NCI-H128 (cell line): ENCODE results near the gene FOXK1.
A peak's percentile ranks its signal among the peaks of the same experiment; 100 is the strongest.

ENCODE experiments used
- DNase-seq: peaks from one replicate; lab custom pipeline; 2025; ENCODE audit not compliant: unreplicated experiment; lab: John Stamatoyannopoulos, UW

The FOXK1 gene

GRCh38 chr7:4742852-4743251 lies 60.8 kb downstream of the FOXK1 start:
- no peak for DNase-seq

DNA sequence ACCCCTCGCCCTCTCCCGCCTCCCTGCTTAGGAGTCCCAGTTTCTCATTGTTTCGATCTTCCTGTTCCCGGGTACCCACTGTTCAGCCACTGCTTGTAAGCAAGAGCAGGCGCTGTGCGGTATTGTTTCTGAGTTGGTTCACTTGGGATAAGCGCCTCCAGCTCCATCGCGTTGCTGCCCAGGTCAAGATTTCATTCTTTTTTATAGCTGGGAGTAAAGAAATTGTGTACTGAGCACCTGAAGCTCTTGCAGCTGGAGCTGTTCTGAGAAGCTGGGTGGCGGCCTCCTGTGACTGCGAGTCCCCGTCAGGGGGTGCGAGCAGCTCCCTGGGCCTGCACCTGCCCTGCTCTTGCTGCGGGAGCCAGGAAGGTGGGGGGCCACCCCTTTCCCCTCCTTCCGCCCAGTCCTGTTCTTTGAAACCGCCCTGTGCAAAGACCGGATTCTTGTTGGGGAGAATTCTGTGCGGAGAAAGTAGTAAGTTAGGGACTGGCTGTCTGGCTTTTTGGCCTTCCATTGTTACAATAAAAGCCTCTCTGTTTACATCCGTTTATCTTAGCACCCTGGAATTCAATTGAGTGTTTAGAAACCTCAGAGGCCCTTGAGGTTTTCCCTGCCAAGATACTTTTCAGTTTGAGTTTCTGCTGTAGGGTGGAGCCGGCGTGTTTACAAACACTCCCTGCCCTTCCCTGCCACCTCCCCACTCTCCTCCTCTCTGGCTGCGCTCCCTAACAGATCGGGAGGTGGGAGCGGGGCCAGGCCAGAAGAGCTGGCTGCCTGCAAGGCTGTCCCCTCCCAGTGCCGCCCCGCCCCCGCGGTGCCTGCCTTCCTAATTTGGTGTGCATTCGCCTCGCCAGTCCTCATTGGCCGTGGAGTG lies 62.5 kb downstream of the FOXK1 start:
- DNase-seq: peak; percentile 92

GRCh38 chr7:4745265-4745919 lies 63.3 kb downstream of the FOXK1 start:
- DNase-seq: no peak

DNA sequence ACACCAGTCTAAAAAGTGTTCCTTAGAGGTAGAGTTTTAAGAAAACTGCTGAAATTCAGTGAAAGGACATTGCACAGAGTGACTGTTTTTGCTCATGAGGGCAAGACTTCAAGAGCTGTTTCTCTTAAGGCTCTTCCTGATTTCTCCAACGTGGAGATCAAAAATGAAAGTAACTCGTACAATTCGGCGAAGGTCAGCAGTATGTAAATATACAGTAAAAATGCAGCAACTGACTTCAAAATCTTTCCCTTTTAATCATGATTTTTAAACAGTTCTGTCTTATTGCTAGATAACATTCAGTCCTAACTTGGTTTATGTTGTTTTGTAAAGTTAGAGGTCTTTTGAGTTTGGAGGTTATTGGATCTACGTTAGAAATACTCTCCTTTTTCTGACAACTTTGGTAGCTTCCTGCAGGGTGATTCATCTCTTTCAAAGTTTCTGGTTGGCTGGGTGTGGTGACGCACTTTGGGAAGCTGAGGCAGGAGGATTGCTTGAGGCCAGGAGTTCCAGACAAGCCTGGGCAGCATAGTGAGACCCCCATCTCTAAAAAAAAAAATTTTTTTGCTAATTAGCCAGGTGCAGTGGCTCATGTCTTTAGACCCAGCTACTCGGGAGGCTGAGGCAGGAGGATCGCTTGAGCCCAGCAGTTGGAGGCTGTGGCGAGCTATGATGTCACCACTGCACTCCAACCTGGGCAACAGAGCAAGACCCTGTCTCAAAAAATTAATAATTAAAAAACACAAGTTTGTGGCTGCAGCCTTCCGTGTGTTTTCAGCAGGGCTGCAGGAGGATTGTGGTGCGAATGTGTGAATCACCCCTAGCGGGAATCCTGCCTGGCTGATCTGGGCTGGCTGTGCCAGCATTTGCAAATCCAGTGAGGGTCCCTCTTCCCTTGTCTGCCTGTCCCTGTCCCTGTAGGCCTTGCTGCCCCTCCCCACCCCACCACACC lies 64.2 kb downstream of the FOXK1 start:
- DNase-seq: no peak

DNA sequence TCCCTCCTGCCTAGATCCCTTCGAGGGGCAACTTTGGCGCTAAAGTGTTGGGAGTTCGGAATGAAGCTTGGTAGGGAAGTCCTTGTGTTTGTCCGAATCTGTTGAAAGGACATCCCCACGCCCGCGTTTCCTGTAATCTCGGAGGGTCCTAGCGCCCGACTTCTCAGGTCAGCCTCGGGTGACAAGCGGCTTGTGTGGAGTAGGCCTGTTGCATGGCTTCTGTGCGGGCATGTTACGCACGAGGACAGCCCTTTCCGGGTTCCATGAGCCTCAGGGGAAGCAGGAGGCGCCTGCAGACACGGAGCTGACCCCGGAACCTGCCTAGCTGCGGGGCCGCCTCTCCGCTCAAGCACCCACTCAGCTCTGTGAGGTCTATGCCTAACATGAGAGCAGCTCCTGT lies 64.9 kb downstream of the FOXK1 start:
- DNase-seq: no peak

DNA sequence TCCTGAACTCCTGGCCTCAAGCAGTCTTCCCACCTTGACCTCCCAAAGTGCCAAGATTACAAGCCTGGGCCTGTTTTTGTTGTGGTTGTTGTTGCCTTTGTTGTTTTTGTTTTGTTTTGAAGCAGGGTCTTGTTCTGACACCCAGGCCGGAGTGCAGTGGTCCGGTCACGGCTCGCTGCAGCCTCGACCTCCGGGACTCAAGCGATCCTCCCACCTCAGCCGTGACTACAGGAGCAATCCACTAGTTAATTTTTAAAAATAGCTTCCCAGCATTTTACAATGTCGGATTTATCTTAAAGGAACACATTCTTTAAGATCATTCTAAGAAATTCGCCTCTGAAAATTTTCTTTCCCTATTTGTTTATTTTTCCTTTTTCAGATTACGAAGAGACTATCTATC lies 65.7 kb downstream of the FOXK1 start:
- DNase-seq: no peak

- no peak for DNase-seq
Observed at GRCh38 chr7:4748231-4748681, 66.2 kb downstream of the FOXK1 start.

DNA sequence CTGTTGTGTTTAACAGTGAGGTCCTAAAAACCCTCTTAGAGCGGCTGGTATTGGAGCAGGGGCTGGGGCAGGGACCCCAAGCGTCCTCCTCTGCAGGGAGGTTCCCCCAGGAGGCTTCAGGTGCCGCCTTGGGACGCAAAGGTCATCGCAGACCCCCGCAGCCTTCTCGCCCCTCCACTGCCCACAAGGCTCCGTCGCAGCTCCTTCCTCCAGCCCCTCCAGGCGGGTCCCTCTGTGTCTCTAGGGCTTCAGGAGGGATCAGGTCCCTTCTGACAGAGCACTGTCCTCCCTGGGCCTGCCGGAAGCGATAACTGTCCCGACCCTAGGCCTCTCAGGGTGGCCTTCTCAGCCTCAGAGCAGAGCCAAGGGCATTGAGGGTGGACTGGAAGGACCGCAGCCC lies 67.3 kb downstream of the FOXK1 start:
- no peak for DNase-seq

GRCh38 chr7:4749798-4750197 lies 67.7 kb downstream of the FOXK1 start:
- no peak for DNase-seq

GRCh38 chr7:4751398-4751947 lies 69.4 kb downstream of the FOXK1 start:
- DNase-seq: no peak

DNA sequence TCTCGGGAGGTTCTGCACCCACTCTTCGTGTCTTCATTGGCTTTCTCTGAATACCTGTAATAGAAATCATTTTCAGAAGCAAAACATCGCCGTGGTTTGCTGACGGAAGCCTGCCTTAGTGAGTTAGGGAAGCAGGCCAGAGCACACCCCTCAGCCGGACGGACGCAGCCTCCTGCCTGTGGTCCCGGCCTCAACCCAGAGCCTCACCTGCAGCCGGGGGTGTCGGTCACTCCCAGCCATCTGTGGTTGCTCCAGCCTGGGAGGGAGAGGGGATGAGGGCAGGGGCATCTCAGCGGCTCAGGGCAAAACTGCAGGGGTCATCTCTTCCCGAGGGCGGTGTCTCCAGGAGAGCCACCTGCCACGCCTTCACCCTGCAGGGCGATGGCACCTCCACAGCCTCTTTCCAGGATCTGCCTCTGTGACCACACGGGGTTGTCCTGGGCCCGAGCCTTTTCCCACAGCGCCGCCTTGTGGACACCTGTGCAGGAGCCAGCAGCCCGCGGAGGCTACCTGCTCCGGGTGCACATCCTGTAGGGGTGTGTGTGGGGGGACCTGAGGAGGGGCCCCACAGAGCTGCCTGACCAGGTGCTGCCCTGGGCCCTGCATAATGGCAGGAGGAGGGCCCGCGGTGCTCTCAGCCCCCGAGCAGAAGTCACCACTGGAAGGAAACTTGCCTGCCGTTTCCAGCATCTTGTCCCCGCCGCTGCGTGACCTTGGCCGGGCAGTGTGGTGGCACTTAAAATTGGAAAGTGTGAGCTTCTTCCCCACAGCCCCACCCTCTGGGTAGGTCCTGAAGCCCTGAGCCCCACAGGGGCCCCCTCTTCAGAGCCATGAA lies 71.7 kb downstream of the FOXK1 start:
- peak; percentile 38 for DNase-seq

DNA sequence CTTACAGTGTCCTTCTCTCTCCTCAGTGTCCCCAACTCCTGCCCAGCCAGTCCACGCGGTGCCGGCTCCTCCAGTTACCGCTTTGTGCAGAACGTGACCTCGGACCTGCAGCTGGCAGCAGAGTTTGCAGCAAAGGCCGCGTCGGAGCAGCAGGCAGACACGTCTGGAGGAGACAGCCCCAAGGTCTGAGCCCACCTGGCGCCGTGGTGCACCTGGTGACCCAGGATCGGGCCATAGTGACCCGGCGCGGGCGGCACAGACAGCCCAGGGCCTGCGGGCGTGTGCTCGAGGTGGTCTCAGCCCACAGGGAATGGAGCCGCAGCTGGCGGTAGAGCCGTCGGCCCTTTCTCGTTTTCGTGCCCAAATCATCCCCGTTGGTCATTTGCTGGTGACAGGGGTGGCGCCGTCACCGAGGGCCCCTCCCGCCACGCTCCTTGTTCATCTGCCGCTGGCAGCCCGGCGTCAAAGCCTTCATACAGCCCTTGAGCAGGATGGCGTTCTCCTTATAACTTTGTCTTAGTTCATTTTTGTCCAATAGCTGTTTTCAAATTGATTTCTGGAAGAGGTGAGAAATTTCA lies 72.4 kb downstream of the FOXK1 start:
- no peak for DNase-seq

- DNase-seq: no peak
Observed at GRCh38 chr7:4755045-4755444, 73.0 kb downstream of the FOXK1 start.

GRCh38 chr7:4758111-4758510 lies 76.0 kb downstream of the FOXK1 start:
- DNase-seq: no peak

- no peak for DNase-seq
Observed at GRCh38 chr7:4758791-4759190, 76.7 kb downstream of the FOXK1 start.

DNA sequence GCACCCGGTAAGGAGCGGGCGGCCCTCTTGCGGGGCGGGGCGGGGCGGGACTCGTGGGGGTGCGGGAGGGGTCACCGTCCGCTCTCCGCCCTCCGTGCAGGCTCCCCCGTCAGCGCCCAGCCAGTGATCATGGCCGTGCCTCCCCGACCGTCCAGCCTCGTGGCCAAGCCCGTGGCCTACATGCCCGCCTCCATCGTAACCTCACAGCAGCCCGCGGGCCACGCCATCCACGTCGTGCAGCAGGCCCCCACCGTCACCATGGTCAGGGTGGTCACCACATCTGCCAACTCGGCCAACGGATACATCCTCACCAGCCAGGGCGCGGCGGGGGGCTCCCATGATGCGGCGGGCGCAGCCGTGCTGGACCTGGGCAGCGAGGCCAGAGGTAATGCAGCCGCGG lies 77.1 kb downstream of the FOXK1 start:
- DNase-seq: no peak

DNA sequence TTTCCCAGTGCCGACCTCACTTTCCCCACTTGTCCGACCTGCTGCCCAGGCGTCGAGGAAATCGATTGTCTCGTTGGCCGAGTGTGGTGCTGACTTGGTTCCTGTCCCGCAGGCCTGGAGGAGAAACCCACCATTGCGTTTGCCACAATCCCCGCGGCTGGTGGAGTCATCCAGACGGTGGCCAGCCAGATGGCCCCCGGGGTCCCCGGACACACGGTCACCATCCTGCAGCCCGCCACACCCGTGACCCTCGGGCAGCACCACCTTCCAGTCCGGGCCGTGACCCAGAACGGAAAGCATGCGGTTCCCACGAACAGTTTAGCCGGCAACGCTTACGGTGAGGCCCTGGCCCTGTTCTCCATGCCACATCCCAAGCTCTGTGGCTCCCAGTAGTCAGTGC lies 78.9 kb downstream of the FOXK1 start:
- no peak for DNase-seq

- no peak for DNase-seq
Observed at GRCh38 chr7:4762121-4763055, 80.3 kb downstream of the FOXK1 start.
